AG08395 (cell line): ENCODE results near the gene EXOC4.
"Not testable (repeated sequence)": the region's sequence is repeated elsewhere in the genome, so short reads cannot be mapped to it uniquely, and the experiment has no call there.

Source experiments
- DNase-seq: peaks from one replicate; pipeline ENCODE4 v3.0.0; 2012; ENCODE audit warnings: mixed read lengths, low spot score

EXOC4 gene

DNA sequence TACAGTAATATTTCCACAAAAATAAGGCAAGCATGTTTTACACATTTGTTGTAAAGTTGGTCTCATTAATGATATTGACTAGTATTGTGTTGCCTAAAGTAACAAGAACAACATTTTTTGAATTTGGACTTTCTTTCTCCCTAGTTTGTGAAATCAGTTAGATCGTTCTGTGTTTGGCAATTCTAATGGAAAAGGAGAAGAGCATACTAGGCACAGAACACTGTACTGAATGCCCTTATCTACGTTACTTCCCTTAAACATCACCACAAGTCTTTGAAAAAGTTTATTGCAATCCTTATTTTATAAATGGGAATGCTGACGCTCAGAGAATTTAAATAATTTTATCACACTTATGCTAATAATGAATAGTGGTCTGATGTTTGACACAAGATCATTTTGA, 372.2 kb downstream of the EXOC4 start:
- DNase-seq, result no peak

DNA sequence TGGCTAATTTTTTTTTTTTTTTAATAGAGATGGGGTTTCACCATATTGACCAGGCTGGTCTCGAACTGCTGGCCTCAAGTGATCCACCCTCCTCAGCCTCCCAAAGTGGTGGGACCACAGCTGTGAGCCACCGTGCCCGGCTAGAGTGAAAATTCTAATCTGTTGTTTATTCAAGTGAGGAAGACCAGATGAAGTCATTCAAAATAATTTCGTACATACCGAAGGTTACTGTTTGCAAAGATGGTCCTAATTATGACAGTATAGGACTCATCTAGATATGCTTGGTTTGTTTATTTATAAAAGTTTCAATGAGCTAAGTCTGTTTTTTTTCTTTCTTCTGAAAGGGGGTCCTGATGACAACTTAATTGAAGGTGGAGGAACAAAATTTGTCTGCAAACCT, 376.8 kb downstream of the EXOC4 start:
- DNase-seq, result no peak

DNA sequence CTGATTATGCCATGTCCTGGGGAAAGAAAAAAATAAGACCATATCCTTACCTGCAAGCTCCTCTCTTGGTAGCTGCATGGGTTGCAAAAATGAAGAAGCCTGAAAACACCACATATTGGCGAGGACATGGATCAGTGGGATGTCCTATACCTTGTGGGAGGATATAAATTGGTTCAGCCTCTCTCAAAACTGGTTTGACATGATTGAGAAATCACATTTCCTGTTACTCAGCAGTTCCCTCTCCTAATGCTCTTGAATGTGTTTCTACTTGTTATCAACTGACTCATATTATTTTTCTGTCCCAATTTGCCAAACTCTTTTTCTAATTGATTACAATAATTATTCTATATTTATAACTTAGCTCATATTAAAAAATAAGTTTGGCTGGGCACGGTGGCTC, 380.2 kb downstream of the EXOC4 start:
- peak; percentile 44 for DNase-seq

DNA sequence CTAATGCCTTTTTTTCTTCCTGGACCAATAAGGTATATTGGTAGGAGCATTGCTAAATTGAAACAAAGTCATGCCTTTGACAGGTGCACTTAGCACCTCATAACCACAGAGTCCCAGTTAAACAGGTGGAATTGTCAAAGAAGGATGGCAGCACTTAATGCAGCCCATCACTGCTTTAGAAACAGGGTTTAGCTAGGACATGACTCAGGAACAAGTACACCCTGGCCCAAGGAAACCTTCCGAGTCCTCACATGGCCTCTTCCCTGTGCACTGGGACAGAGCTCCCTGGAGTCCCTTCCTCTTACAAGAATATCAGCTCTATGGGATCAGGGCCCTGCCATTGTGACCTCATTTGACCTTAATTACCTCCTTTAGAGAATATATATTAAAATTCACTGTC, 382.7 kb downstream of the EXOC4 start:
- DNase-seq, result no peak

DNA sequence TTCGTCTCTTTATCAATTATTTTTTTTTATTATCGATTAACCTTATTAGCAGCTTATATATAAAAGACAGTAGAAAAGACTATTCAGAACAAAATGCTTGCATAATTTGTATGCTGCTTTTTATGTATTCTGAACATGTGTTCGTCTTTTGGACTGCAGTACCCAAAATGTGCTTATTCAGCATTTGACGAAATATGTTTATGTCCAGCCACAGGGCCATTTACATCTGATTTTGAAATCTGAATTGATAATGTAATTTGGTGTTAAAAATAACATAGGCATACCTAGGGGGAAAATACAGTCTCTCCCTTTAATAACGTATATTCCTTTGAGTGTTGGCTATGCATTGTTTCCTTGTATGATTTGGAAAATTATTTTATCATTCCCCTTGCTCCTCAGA, 386.0 kb downstream of the EXOC4 start:
- no peak for DNase-seq

DNA sequence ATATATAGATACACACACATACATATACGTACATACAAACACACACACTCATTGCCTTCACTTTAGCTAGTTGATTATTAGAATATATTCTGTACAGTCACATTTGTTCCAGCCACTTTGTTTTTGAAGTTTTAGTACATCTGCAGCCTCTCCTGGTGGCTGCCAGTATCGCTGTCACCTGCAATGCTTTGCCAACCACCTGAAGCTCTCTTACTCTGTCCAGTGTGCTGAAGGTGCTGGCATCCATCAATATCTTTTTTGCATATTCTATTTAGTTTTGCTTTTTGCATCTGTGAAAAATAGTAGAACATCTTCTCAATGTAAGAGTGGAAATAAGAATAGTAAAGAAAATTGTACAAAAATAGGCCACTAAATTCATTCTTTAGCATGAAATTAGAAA, 388.6 kb downstream of the EXOC4 start:
- no peak for DNase-seq

DNA sequence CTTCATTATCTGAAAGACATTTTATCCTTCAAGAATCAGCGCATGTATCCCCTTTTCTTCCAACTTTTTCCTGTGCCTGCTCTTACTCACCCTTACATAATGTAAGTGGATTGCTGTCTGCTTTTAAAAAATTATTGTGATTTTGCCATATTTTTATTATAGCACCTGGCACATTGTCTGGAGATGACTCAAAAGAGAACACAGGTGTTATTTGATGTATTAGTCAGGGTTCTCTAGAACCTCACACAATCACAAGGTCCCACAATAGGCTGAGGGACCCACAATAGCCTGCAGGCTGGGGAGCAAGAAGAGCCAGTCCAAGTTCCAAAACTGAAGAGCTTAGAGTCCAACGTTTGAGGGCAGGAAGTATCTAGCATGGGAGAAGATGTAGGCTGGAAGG, 390.0 kb downstream of the EXOC4 start:
- DNase-seq, result no peak

DNA sequence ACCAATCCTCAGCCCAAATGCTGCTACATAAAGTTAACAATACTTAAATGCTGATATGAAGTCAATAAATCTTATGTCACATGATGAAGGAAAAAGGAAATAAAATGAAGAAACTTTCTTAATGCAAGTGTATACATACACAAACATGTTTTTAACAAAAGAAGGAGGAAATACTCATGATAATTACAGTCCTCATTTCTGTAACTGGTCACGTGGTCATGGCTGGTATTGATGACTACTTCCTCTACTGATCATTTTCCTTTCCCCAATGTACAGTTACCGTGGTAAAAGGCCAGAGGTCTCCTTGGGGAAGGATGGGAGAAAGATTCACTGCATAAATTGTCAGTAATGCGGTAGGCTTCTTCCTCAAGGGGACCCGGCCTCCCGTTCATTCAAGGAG, 390.8 kb downstream of the EXOC4 start:
- not testable (repeated sequence) for DNase-seq

DNA sequence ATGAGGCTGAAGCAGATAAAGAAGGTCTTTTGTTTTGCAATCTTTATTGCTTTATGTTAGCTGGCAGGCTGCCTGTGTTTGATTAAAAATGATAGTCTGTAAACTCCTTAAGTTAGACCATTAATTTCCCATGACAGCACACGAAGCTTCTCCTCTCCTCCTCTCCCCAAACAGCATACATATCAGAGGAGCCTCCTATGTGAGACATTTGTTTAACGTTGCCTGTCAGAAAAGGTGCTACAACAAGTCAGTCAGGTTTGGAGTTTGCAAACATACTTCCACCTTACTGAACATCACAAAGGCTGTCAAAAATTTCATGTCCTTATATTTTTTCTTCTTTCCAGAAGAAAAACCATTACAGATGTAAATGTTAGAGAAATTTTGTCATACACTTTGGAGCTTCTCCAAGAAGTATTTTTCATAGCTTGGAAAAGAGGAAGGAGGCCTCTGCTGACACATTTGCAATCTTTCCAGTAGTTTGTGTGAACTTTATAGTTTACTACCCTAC, 393.1 kb downstream of the EXOC4 start:
- peak; percentile 42 for DNase-seq

DNA sequence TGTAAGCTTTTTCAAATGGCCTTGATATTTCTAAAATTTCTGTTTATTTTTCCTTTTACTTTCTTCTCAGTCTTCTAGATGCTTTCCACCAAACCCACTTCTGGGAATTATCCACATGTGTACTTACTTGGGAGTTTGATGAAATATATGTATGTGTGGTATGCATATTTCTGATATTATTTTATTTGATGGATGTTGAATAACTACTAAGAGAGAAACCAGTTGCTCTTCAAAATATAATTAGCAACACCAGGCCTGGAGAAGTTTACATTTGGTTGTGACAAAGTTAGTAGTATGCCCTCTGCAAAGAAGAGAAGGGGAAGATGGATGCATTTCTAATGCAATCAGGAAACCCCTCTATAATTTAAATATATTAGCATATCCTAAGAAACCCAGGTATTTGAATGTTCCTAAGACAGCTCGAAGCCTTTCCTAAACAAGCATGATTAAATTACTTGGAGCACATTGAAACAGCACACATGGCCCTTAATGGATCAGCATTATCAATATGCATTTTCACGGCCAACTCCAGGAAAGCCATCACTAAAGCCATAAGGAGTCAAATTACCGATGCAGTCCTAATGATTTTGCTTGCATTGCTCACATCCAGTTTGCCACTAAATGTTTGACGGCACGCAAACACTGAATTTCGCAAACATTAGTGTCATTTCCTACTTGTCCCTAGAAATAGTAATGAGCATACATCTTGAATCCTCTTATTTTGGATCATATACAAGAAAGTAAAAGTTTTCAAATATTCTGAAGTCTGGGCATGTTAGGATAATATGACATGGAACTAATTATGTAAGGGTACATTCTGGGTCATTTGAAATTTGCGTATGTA, 393.8 kb downstream of the EXOC4 start:
- DNase-seq, result no peak

DNA sequence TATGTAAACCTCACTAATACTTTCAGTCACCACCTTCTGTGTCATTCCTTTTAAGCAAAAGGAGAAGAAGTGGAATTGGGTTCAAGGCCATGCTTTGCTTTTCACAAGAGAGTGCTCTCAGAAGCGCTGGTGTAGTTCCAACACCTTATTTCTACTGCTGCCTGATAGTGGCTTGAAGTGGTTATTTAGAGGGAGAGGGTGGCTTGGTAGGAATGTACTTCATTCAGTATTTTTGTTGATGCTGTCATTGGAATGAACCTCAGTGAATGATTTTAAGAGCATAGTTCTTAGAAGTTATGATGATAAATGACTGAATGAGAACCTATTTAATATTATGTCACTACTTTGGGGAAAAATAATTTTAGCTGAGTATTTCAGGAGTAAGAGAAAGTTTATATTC, 396.7 kb downstream of the EXOC4 start:
- no peak for DNase-seq

DNA sequence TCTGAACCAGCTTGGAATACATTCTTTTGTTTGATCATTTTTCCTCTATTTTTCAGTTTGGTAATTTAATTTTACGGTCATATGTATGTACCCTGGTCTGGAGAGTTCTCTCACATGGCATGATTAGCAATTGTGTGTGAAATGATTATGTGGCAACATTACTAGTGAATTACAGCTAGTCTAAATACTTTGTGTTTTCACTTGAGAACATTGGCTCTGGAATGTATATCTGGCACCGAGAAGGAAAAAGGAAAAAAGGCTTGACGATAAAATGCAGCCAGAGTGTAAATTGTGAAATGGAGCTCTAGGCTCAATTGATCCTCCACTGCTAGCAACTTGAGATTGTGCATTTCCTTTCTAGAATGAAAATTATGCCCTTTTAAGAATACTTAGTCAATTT, 397.2 kb downstream of the EXOC4 start:
- peak; percentile 27 for DNase-seq

DNA sequence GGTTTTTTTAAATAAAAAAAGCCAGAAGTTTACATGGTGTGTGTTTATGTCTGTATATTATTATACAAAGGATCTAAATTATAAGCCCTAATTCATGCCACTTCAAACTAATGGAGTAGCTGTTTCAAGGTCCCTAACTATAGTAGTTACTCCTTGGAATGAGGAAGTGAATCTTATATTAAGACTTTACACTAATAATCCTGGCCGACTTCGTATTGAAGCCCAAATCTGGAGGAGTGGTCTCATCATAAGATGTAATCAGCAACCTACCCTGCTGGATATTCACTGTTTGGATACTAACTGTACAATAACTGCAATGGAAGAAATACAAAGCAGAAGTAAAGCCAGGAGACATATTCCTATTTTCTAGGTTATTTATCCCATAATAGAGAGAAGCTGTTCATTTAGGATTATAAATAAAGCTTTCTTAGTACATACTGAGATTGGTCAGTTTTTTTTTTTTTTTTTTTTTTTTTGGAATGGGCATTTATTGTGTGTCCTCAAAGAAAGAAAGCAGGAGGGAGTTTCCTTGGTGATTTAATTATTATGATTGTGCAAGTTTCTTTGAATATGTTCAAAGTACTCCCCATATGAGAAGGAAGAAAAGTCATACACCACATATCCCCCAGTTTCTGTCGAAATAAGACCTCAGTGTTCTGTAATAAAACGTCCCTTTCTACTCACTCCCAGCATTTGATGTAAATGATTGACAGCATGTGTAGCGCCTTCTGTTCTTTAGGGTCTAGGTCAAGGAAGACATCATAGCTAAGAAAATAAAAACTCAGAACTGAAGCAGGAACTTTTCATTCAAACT, 397.8 kb downstream of the EXOC4 start:
- DNase-seq, result no peak

DNA sequence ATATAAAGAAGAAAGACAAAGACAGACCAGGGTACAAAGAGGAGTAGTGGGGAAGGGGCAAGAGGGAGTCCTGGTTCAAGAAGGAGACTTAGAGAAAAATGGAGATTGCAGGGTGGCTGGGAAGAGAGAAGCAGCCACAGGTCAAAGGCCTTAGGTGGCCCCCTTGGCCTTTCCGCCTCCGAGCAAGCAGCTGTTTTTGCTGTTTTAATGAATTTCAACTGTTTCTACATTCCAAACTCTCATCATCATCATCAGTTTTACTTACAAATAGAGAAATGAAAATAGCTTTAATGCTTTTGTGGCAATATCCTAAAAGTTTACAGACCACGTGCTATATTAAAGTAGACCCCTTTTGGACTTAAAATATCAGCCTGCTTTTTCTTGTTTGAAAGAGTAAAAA, 399.7 kb downstream of the EXOC4 start:
- no peak for DNase-seq

DNA sequence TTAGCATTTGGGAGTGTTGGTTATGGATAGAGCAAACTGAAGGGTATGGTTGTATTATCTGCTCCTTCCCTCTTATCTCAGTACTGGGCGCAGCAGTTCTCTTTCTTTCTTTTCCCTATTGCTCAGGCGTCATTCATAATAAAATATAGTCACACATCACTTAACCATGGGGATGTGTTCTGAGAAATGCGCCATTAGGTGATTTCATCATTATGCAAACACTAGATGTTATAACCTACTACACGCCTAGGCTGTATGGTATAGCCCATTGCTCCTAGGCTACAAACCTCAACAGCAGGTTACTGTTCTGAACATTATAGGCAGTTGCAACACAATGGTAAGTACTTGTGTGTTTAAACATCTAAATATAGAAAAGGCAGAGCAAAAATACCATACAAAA, 401.7 kb downstream of the EXOC4 start:
- no peak for DNase-seq

DNA sequence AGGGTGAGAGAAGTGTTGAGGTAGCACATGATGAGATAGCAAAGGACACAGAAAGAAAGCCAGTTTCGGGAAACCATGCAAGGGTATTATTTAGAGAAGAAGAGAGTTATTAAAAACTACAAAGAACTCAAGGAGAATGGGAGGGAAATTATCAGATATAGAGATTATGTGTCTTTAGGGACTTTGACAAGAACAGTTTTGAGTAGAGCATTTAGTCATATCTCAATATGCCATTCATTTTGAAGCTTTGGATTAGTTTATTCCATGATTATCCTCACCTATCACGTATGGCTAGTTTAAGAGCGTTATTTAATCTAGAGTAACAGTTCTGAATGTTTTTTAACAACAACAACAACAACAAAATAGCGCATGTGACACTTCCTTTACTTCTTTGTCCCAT, 409.4 kb downstream of the EXOC4 start:
- DNase-seq, result no peak

DNA sequence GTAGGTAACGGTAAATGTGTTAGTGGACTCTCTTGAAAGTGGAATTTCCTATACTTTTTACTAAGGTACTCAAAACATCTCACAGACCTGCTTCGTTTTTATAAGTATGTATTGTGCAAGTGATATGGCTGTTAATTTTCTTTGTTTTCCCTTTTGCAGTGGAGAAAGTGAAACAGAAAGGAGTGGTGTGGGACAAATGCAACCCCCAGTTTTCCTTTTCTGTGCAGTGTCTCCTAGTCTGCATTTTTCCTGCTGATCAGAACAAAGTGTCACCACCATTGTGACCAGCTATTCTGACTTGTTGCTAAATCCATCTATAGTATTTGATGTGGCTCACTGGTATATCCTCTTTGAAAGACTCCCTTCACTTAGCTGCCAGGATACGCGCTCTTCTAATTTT, 410.0 kb downstream of the EXOC4 start:
- no peak for DNase-seq

DNA sequence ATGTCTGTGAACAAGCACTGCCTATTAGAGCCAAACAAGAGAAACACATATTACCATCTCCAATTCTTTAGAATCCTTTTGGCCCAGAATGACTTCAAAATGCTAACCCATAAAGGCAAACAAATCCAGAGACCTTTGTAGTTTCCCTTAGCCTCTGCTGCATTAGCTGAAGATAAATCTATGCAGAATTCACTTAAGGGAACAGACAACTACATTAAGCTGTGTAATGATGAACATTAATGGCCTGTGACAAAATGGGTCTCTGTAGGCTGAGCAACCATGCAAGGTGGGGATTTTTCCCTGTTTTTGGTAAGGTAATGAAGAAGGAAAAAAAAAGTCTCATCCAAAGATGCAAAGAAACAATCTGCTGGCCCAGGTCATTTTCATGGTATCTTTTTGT, 411.6 kb downstream of the EXOC4 start:
- no peak for DNase-seq

DNA sequence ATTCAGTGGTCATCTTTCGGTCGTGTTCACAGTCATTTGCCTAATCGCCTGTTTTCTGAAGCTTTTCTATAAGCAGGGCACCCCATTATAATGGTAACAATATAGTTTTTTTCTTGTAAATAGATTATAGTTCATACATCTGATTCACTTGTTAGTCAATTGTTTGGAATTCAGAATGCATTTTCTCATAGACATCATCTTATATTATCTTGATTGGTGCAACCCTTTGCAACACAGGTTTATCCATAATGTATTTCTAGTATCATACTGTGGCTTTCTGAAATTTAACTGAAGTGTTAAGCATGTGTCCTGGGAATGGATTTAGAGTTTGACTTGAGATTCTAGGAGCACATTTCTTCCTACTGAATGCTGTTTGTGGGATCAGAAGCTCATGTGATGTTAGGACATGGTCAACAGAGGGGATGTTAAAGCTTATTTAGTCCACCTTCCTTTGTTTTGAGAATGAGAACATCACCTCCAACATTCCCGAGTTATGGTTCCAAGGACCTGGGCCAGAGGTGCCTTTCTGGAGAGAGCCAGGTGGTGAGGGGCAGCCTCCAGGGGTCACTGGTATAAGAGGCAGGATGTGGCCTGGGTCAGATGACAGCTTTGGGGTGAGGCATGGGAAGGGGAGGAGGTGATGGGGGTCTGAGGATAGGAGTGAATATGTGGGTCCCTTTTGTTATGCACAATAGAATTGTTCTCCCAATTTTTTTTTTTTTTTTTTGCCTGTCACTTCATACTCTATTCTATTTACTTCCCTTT, 415.6 kb downstream of the EXOC4 start:
- DNase-seq, result no peak

DNA sequence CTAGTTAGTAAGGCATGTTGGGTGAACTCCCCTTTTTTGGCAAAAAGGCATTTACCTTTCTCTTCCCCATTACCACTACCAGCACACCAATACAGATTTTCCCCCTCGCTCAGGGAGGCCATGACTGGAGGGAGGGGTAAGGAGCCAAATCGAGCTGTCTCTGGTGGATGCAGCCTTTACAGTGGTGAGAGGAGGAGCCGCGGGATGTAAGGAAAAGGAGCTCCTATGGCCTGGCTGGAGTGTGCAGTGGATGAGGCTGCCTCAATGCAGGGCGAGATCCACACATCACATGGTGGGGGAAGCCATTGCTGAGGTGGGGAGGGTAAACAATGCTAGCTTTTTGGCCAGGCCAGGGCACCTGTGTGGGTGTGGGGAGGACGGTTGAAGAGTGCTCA, 416.2 kb downstream of the EXOC4 start:
- DNase-seq, result no peak

DNA sequence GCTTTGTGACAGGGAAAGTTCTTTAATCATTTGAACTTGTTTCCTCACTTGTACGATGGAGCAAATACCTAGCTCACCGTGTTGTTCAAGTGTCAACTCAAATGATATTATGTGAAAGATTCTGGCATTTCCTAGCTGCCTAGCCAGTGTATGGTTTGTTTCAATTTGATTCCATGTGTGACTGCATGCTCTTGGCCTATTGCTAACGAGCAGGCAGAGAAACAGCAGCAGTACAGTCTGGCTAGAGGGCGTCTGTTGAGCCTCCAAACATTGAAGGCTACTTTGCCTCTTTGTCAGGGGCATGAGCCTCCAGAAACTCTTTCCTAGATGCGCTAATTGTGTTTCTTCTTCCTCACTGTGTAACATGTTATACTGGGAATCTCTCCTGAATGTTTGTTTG, 417.4 kb downstream of the EXOC4 start:
- no peak for DNase-seq

DNA sequence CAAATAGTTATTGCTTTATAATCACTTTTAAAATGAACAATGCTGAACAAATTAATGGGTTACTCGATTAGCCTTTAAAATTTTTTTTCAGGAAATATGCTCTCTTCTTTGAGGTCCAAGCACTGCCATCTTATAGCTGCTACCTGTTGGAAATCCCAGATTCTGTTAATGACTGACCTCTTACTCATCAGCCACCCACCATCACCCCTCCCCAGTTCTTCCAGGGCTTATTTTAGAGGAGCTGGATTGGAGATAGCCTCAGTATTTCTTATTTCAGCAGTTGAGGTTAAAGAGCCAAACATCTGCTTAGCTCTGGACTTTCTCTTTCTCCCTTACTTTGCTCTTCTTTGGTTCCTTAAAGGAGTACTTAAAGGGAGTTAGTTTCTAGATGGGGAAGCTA, 420.0 kb downstream of the EXOC4 start:
- no peak for DNase-seq
